K562 (cell line): ENCODE measurements around the gene DNAJB1. TPM values are rescaled to one million over a fixed set of nuclear protein-coding genes. Genes with fewer than 3 reads are reported as not detected.

Source experiments
- EHMT2 ChIP-seq: fragments of 450-650 bp; IDR thresholded peaks from 2 replicates; pipeline ENCODE4 v1.6.1; 2018; ENCODE audit warnings: antibody characterized with exemption
- ETS2 ChIP-seq: IDR thresholded peaks from 2 replicates; pipeline ENCODE4 v1.6.1; 2016; ENCODE audit warnings: borderline replicate concordance, missing genetic modification characterization, mild to moderate bottlenecking, moderate library complexity, missing compliant biosample characterization; ENCODE audit not compliant: poor library complexity, severe bottlenecking
- FUS ChIP-seq: fragments of 200-400 bp; formaldehyde crosslinking; optimal IDR thresholded peaks from 2 replicates; pipeline ENCODE3; 2017; ENCODE audit warnings: low read depth, low read length
- RBM25 ChIP-seq: fragments of 200-400 bp; formaldehyde crosslinking; IDR thresholded peaks from 2 replicates; pipeline ENCODE4 v1.6.1; 2018; ENCODE audit warnings: low read length, low read depth, moderate library complexity; ENCODE audit not compliant: severe bottlenecking
- RCOR1 ChIP-seq, 2 experiments: IDR thresholded peaks; 2 replicates each; pipeline ENCODE4 v1.6.1; 2012; ENCODE audit warnings: low read depth in 2 of 2, low read length in 2 of 2, borderline replicate concordance in 1 of 2, improper control_type of control experiment in 1 of 2
- RFX5 ChIP-seq: IDR thresholded peaks from 2 replicates; pipeline ENCODE4 v1.6.1; 2011; ENCODE audit warnings: low read depth, mild to moderate bottlenecking, improper control_type of control experiment, low read length
- RREB1 ChIP-seq: fragments of 250-450 bp; sonication (Bioruptor Pico); IDR thresholded peaks from 2 replicates; pipeline ENCODE4 v1.4.0; 2020
- SAFB2 ChIP-seq: fragments of 200-400 bp; formaldehyde crosslinking; IDR thresholded peaks from 2 replicates; pipeline ENCODE4 v1.6.1; 2018; ENCODE audit warnings: borderline replicate concordance, low read length, low read depth, moderate library complexity; ENCODE audit not compliant: severe bottlenecking
- SAP30 ChIP-seq: fragments of 200-600 bp; sonication (generic); IDR thresholded peaks from 2 replicates; pipeline ENCODE4 v1.6.1; 2012; ENCODE audit warnings: borderline replicate concordance, low read depth, mild to moderate bottlenecking, moderate library complexity, low read length, control low read depth, inconsistent platforms; ENCODE audit not compliant: insufficient read depth, poor library complexity, severe bottlenecking
- SPI1 ChIP-seq: IDR thresholded peaks from 2 replicates; pipeline ENCODE4 v1.6.1; 2011; ENCODE audit warnings: low read depth, low read length, control low read depth, borderline replicate concordance
- ZNF431 ChIP-seq: sonication (generic); formaldehyde crosslinking; IDR thresholded peaks from 2 replicates; pipeline ENCODE4 v1.8.0; 2022; ENCODE audit warnings: mild to moderate bottlenecking, missing genetic modification reagents
- ZNF551 ChIP-seq: fragments of 250-450 bp; sonication (Bioruptor Pico); IDR thresholded peaks from 2 replicates; pipeline ENCODE4 v1.5.0; 2021; ENCODE audit warnings: mild to moderate bottlenecking, moderate library complexity
- polyA plus RNA-seq, 8 experiments: library from polyadenylated mRNA; depleted of rRNA in 4 of 8; stranded (reverse) in 5 of 8; unstranded in 3 of 8; fragments of >200 nt; fragmentation: Nextera tagmentation in 2 of 8; fragmentation: Illumina TruSeq in 1 of 8; extraction: Ambion mirVana in 2 of 8; extraction: Trizol in 1 of 8; gene quantifications; 2 replicates each; pipeline versions ENCODE4 v1.2.1 to v1.2.3, GENCODE V29; 2011 to 2014; ENCODE audit warnings: inconsistent platforms in 1 of 8, missing spikeins in 1 of 8
- total RNA-seq, 7 experiments: library from RNA; depleted of rRNA in 6 of 7; stranded (reverse); fragments of >200 nt in 6 of 7; fragmentation: Illumina TruSeq in 2 of 7; extraction: Trizol in 2 of 7; gene quantifications; 2 replicates each; pipeline versions ENCODE4 v1.2.1 to v1.2.3, GENCODE V29; 2011 to 2021; ENCODE audit warnings: low replicate concordance in 1 of 7
- TF ChIP-seq, protein P1 (sequence below): fragments of 250-450 bp; sonication (Bioruptor Pico); IDR thresholded peaks from 2 replicates; pipeline ENCODE4 v1.4.0; 2020; ENCODE audit warnings: mild to moderate bottlenecking, moderate library complexity, borderline replicate concordance
- TF ChIP-seq, protein P2 (sequence below), 2 experiments: fragments of 450-650 bp; IDR thresholded peaks; 2 replicates each; pipeline ENCODE4 v1.6.1; 2018; ENCODE audit warnings: mild to moderate bottlenecking in 2 of 2, low read depth in 1 of 2; ENCODE audit not compliant: partially characterized antibody in 2 of 2

The DNAJB1 gene
- total and polyA plus RNA-seq, 9 of the 15 experiments (the other 6 are each of a cell fraction or from before 2014, with no cell fraction given): 13.2 to 113 (median 62.1) TPM

DNA sequence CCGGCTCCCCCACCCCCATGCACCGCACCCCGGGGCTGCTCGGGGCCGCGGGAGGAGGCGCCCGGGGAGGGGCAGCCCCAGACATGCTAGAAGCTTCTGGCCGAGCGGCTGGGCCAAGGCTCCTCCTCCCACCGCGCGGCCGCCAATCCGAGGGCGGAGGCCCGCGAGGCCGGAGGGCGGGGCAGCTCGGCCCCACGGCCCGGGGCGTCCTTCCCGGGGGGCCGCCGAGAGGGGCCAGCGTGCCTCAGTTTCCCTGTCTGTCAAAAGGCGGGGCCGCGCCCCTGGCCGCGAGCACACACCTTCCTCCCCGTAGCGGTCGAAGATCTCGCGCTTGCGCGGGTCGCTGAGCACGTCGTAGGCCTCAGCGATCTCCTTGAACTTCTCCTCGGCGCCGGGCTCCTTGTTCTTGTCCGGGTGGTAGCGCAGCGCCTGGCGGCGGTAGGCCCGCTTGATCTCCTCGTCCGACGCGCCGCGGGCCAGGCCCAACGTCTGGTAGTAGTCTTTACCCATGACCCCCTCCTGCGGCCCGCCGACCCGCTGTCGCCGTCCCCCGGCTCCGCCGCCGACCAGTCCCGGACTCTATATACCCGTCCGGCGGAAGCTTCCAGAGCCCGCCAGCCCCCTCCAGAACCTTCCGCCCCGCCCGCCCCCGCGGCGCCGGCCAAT is at the start of gene DNAJB1 (continued):
- TF ChIP-seq, protein P1, sequence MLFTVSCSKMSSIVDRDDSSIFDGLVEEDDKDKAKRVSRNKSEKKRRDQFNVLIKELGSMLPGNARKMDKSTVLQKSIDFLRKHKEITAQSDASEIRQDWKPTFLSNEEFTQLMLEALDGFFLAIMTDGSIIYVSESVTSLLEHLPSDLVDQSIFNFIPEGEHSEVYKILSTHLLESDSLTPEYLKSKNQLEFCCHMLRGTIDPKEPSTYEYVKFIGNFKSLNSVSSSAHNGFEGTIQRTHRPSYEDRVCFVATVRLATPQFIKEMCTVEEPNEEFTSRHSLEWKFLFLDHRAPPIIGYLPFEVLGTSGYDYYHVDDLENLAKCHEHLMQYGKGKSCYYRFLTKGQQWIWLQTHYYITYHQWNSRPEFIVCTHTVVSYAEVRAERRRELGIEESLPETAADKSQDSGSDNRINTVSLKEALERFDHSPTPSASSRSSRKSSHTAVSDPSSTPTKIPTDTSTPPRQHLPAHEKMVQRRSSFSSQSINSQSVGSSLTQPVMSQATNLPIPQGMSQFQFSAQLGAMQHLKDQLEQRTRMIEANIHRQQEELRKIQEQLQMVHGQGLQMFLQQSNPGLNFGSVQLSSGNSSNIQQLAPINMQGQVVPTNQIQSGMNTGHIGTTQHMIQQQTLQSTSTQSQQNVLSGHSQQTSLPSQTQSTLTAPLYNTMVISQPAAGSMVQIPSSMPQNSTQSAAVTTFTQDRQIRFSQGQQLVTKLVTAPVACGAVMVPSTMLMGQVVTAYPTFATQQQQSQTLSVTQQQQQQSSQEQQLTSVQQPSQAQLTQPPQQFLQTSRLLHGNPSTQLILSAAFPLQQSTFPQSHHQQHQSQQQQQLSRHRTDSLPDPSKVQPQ (CRISPR knock-in tag): no peak
- TF ChIP-seq RCOR1 (IDR thresholded peaks at IDR 0.05; ENCODE audit: borderline replicate concordance in 1 of 2, low read depth in 2 of 2, low read length in 2 of 2): no peak
- TF ChIP-seq RREB1 (CRISPR knock-in tag): no peak
- peak; percentile 70 for TF ChIP-seq RBM25
- TF ChIP-seq RFX5: no peak
- TF ChIP-seq FUS: no peak
- TF ChIP-seq SAP30: no peak
- no peak for TF ChIP-seq ZNF431
- no peak for TF ChIP-seq ETS2 (tag)
- no peak for TF ChIP-seq SAFB2
- no peak for TF ChIP-seq SPI1
- no peak for TF ChIP-seq ZNF551 (CRISPR knock-in tag)
- no peak for TF ChIP-seq EHMT2
- TF ChIP-seq, protein P2, sequence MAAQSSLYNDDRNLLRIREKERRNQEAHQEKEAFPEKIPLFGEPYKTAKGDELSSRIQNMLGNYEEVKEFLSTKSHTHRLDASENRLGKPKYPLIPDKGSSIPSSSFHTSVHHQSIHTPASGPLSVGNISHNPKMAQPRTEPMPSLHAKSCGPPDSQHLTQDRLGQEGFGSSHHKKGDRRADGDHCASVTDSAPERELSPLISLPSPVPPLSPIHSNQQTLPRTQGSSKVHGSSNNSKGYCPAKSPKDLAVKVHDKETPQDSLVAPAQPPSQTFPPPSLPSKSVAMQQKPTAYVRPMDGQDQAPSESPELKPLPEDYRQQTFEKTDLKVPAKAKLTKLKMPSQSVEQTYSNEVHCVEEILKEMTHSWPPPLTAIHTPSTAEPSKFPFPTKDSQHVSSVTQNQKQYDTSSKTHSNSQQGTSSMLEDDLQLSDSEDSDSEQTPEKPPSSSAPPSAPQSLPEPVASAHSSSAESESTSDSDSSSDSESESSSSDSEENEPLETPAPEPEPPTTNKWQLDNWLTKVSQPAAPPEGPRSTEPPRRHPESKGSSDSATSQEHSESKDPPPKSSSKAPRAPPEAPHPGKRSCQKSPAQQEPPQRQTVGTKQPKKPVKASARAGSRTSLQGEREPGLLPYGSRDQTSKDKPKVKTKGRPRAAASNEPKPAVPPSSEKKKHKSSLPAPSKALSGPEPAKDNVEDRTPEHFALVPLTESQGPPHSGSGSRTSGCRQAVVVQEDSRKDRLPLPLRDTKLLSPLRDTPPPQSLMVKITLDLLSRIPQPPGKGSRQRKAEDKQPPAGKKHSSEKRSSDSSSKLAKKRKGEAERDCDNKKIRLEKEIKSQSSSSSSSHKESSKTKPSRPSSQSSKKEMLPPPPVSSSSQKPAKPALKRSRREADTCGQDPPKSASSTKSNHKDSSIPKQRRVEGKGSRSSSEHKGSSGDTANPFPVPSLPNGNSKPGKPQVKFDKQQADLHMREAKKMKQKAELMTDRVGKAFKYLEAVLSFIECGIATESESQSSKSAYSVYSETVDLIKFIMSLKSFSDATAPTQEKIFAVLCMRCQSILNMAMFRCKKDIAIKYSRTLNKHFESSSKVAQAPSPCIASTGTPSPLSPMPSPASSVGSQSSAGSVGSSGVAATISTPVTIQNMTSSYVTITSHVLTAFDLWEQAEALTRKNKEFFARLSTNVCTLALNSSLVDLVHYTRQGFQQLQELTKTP (IDR thresholded peaks at IDR 0.05; ENCODE audit: low read depth in 1 of 2, partially characterized antibody in 2 of 2): no peak
